HG03378 (cell line): ENCODE measurements around the gene CHAT.

Experiments
- ATAC-seq: cut with Tn5 transposase; IDR thresholded peaks from one replicate; pipeline ENCODE4 v1.9.1; 2021; ENCODE audit warnings: mild to moderate bottlenecking, moderate library complexity; ENCODE audit not compliant: unreplicated experiment

Gene CHAT

GRCh38 chr10:49611816-49612512 is 1.9 kb upstream of the CHAT start:
- ATAC-seq, result no peak

GRCh38 chr10:49612513-49613164 is 1.2 kb upstream of the CHAT start:
- no peak for ATAC-seq

- ATAC-seq, result no peak
These were observed 514 bp upstream of the CHAT start for GRCh38 chr10:49613165-49613881.

- no peak for ATAC-seq
These were observed 683 bp downstream of the CHAT start for GRCh38 chr10:49614242-49615198.

- ATAC-seq, result no peak
These were observed 1.4 kb downstream of the CHAT start for GRCh38 chr10:49615213-49615612.

GRCh38 chr10:49615721-49616120 is 1.9 kb downstream of the CHAT start:
- ATAC-seq, result no peak

GRCh38 chr10:49616421-49617101 is 2.7 kb downstream of the CHAT start:
- ATAC-seq, result no peak

- ATAC-seq, result no peak
These were observed 3.5 kb downstream of the CHAT start for GRCh38 chr10:49617121-49618020.

- ATAC-seq, result no peak
These were observed 5.0 kb downstream of the CHAT start for GRCh38 chr10:49618821-49619220.

GRCh38 chr10:49619613-49620012 is 5.8 kb downstream of the CHAT start:
- ATAC-seq, result no peak

GRCh38 chr10:49620286-49620810 is 6.5 kb downstream of the CHAT start:
- no peak for ATAC-seq

- ATAC-seq, result no peak
These were observed 7.1 kb downstream of the CHAT start for GRCh38 chr10:49620841-49621378.

- no peak for ATAC-seq
These were observed 7.7 kb downstream of the CHAT start for GRCh38 chr10:49621561-49621960.

- ATAC-seq, result no peak
These were observed 8.9 kb downstream of the CHAT start for GRCh38 chr10:49622426-49623425.

- no peak for ATAC-seq
These were observed 10.8 kb downstream of the CHAT start for GRCh38 chr10:49624629-49625028.

- no peak for ATAC-seq
These were observed 11.6 kb downstream of the CHAT start for GRCh38 chr10:49625411-49625810.

GRCh38 chr10:49627038-49627437 is 13.2 kb downstream of the CHAT start:
- ATAC-seq, result no peak
